Smooth muscle cell (in vitro differentiated cells): ENCODE results near the gene SH3RF1. TPM values are rescaled to one million over a fixed set of nuclear protein-coding genes. Genes with fewer than 3 reads are reported as not detected.

Experiments used
- DNase-seq: peaks from one replicate; lab custom pipeline; 2025; ENCODE audit not compliant: unreplicated experiment; lab: John Stamatoyannopoulos, UW
- H2AFZ ChIP-seq: fragments of 200-600 bp; sonication (generic); 2 replicates; pipeline ENCODE4 v1.6.0; 2016; ENCODE audit warnings: antibody characterized with exemption, low read depth, mild to moderate bottlenecking
- H3F3A ChIP-seq: fragments of 200-600 bp; sonication (generic); 2 replicates; pipeline ENCODE4 v1.6.0; 2017; ENCODE audit warnings: antibody characterized with exemption, low read depth
- H3K27ac ChIP-seq: fragments of 200-600 bp; sonication (generic); 2 replicates; pipeline ENCODE4 v1.5.1; 2016; ENCODE audit warnings: low read depth, mild to moderate bottlenecking
- H3K27me3 ChIP-seq: fragments of 200-600 bp; sonication (generic); 2 replicates; pipeline ENCODE4 v1.6.1; 2016; ENCODE audit warnings: low read depth, mild to moderate bottlenecking
- H3K36me3 ChIP-seq: fragments of 200-600 bp; sonication (generic); 2 replicates; pipeline ENCODE4 v1.5.1; 2016; ENCODE audit warnings: low read depth
- H3K4me1 ChIP-seq: fragments of 200-600 bp; sonication (generic); 2 replicates; pipeline ENCODE4 v1.5.1; 2016; ENCODE audit warnings: low read depth
- H3K4me2 ChIP-seq: fragments of 200-600 bp; sonication (generic); 2 replicates; pipeline ENCODE4 v1.6.0; 2016; ENCODE audit warnings: mild to moderate bottlenecking
- H3K4me3 ChIP-seq: fragments of 200-600 bp; sonication (generic); 2 replicates; pipeline ENCODE4 v1.5.1; 2016; ENCODE audit warnings: mild to moderate bottlenecking
- H3K79me2 ChIP-seq: fragments of 200-600 bp; sonication (generic); 2 replicates; pipeline ENCODE4 v1.6.0; 2016; ENCODE audit warnings: low read depth, mild to moderate bottlenecking
- H3K9ac ChIP-seq: fragments of 200-600 bp; sonication (generic); 2 replicates; pipeline ENCODE4 v1.6.0; 2016; ENCODE audit warnings: low read depth
- H3K9me3 ChIP-seq: fragments of 200-600 bp; sonication (generic); replicated peaks from 2 replicates; pipeline ENCODE4 v1.5.1; 2016; ENCODE audit warnings: low read depth
- H4K20me1 ChIP-seq: fragments of 200-600 bp; sonication (generic); 2 replicates; pipeline ENCODE4 v1.6.0; 2016; ENCODE audit warnings: low read depth
- whole genome bisulfite sequencing: methylation state at CpG from one replicate; pipeline ENCODE4 v1.1.7; 2016; ENCODE audit warnings: low lambda C conversion rate; 5-methylcytosine and 5-hydroxymethylcytosine counted together
- polyA plus RNA-seq: library from polyadenylated mRNA; unstranded; fragments of >200 nt; fragmentation: Nextera tagmentation; extraction: Ambion mirVana; gene quantifications from 2 replicates; pipeline ENCODE4 v1.2.1, GENCODE V29; 2016
- total RNA-seq: library from RNA; depleted of rRNA; stranded (reverse); fragments of >200 nt; gene quantifications from 2 replicates; pipeline ENCODE4 v1.2.3, GENCODE V29; 2014
- TF ChIP-seq, protein P1 (sequence below): fragments of 200-600 bp; sonication (generic); IDR thresholded peaks from 2 replicates; pipeline ENCODE4 v1.5.1; 2017; ENCODE audit warnings: borderline replicate concordance, mild to moderate bottlenecking, antibody characterized with exemption; ENCODE audit not compliant: insufficient read depth, poor library complexity, severe bottlenecking

Gene SH3RF1
- total and polyA plus RNA-seq, 2 experiments from 2014 or later, result 9.4 to 10.2 TPM

DNA sequence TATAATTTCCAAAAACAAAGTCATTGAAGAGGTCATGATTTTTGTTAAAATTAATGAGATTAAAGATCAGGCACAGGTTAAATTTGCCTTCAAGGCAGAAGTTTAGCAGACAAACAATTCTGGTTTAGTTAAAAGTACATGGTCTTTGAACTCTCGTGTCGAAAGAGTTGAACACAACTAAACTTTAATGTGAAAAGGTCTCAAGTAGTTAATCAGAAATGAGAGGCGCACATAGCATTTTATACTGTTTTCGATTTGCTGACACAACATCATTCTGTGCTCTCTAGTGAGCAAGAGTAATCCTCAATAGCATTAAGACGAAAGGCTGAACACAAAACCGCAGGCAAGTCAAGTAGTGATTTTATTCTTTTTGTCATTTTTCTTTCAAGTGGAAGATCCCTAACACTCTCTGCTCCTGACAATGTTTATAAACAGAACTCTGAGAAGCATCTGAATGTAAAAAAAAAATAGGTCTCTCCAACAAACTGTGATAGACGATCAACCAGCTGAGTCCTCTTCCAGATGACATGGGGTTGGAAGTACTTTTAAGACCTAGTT is 49.8 kb downstream of the SH3RF1 start:
- Histone ChIP-seq H2AFZ (no peak overlapping the region), H3K36me3 (no peaks in the 10 kb centered on the region), H3F3A (no peaks in the 10 kb centered on the region), H3K9ac (no peak overlapping the region), H3K4me2 (no peak overlapping the region), H3K4me1 (peaks cover 28% of the 10 kb centered on the region), H3K27me3 (no peaks in the 10 kb centered on the region), H3K9me3 (no peaks in the 10 kb centered on the region), H4K20me1 (peaks cover 15% of the 10 kb centered on the region), H3K4me3 (no peak overlapping the region), H3K79me2 (peaks cover 42% of the 10 kb centered on the region), H3K27ac (peak overlapping the region; percentile 27)
- TF ChIP-seq, protein P1, sequence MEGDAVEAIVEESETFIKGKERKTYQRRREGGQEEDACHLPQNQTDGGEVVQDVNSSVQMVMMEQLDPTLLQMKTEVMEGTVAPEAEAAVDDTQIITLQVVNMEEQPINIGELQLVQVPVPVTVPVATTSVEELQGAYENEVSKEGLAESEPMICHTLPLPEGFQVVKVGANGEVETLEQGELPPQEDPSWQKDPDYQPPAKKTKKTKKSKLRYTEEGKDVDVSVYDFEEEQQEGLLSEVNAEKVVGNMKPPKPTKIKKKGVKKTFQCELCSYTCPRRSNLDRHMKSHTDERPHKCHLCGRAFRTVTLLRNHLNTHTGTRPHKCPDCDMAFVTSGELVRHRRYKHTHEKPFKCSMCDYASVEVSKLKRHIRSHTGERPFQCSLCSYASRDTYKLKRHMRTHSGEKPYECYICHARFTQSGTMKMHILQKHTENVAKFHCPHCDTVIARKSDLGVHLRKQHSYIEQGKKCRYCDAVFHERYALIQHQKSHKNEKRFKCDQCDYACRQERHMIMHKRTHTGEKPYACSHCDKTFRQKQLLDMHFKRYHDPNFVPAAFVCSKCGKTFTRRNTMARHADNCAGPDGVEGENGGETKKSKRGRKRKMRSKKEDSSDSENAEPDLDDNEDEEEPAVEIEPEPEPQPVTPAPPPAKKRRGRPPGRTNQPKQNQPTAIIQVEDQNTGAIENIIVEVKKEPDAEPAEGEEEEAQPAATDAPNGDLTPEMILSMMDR, result no peak
- DNase-seq, result no peak
- 71% methylated on average over 7 of the region's 7 CpGs for WGBS

GRCh38 chr4:169220447-169220846 is 50.3 kb downstream of the SH3RF1 start:
- peaks cover 24% of the 10 kb centered on the region for H3K4me1 ChIP-seq
- H3K27me3 ChIP-seq, result no peaks in the 10 kb centered on the region
- TF ChIP-seq, protein P1, result no peak
- H3K27ac ChIP-seq, result no peak overlapping the region
- no peak for DNase-seq
- H4K20me1 ChIP-seq, result peaks cover 13% of the 10 kb centered on the region
- H3K79me2 ChIP-seq, result peaks cover 47% of the 10 kb centered on the region
- no peak overlapping the region for H3K4me3 ChIP-seq
- WGBS, result 100% methylated on average over 3 of the region's 3 CpGs
- H3K36me3 ChIP-seq, result no peaks in the 10 kb centered on the region
- no peak overlapping the region for H3K4me2 ChIP-seq
- H3F3A ChIP-seq, result no peaks in the 10 kb centered on the region
- no peak overlapping the region for H2AFZ ChIP-seq
- H3K9ac ChIP-seq, result no peak overlapping the region
- no peaks in the 10 kb centered on the region for H3K9me3 ChIP-seq

GRCh38 chr4:169219440-169219839 is 51.3 kb downstream of the SH3RF1 start:
- TF ChIP-seq, protein P1, result no peak
- Histone ChIP-seq H3K27me3 (no peaks in the 10 kb centered on the region), H3K4me3 (no peak overlapping the region), H3K4me2 (no peak overlapping the region), H3K27ac (no peak overlapping the region), H3K79me2 (peaks cover 57% of the 10 kb centered on the region), H2AFZ (no peak overlapping the region), H4K20me1 (peaks cover 13% of the 10 kb centered on the region), H3K9me3 (no peaks in the 10 kb centered on the region), H3K9ac (no peak overlapping the region), H3K4me1 (peaks cover 16% of the 10 kb centered on the region), H3F3A (no peaks in the 10 kb centered on the region), H3K36me3 (no peaks in the 10 kb centered on the region)
- no peak for DNase-seq
- WGBS, result 99% methylated on average over 2 of the region's 2 CpGs

DNA sequence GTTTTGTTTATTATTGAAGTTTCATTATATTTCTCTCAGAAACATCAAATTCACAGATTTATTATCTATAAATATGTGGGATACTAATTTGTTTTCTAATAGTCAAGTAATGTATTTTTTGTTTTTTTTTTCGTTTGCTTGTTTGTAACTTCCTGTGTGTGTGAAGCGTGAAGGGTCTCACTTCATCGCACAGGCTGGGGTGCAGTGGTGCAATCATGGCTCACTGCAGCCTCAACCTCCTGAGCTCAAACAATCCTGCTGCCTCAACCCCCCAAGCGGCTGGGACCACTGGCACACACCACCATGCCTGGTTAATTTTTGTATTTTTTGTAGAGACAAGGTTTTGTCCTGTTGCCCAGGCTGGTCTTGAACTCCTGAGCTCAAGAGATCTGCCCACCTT is 55.1 kb downstream of the SH3RF1 start:
- peaks cover 6% of the 10 kb centered on the region for H3K4me1 ChIP-seq

More for the DNA sequence above, 55.1 kb downstream of the SH3RF1 start:
- Histone ChIP-seq H3K9ac (no peak overlapping the region), H3K27ac (no peak overlapping the region), H3K79me2 (peaks cover 61% of the 10 kb centered on the region), H3K27me3 (no peaks in the 10 kb centered on the region), H3K4me3 (no peak overlapping the region), H2AFZ (no peak overlapping the region), H3K9me3 (no peaks in the 10 kb centered on the region), H4K20me1 (peaks cover 13% of the 10 kb centered on the region), H3K4me2 (no peak overlapping the region), H3F3A (no peaks in the 10 kb centered on the region), H3K36me3 (peaks cover 5% of the 10 kb centered on the region)
- no peak for DNase-seq
- WGBS, result 87% methylated on average over 4 of the region's 4 CpGs
- TF ChIP-seq, protein P1, result no peak
